ENCODE data around the gene ACOX1. TPM values are rescaled to one million over a fixed set of nuclear protein-coding genes. Genes with fewer than 3 reads are reported as not detected.

The ACOX1 gene
- total and polyA plus RNA-seq, 2 donors (not counting 1 experiment from before 2014, with no cell fraction given) = 6.6 to 31.2 TPM

- Histone ChIP-seq H3K36me3 (replicated peaks in 1 of 2; ENCODE audit: control extremely low read depth in 1 of 2, control insufficient read depth in 1 of 2, extremely low read depth in 1 of 2, insufficient read depth in 2 of 2, low read length in 1 of 2) (peaks cover 0 to 5% of the 10 kb centered on the region in 2 experiments), H3K9ac (ENCODE audit: low read length) (no peak overlapping the region), H3K79me2 (ENCODE audit: control insufficient read depth, insufficient read depth, low read length) (no peaks in the 10 kb centered on the region), H3K27ac (ENCODE audit: low read length in 2 of 2) (no peak overlapping the region), H3K4me2 (replicated peaks; ENCODE audit: low read depth, low read length, poor library complexity, severe bottlenecking) (no peak overlapping the region), H3K9me3 (ENCODE audit: control extremely low read depth in 1 of 3, control insufficient read depth in 2 of 3, insufficient read depth in 1 of 3, low read length in 2 of 3) (no peaks in the 10 kb centered on the region), H3K4me3 (ENCODE audit: control extremely low read depth in 1 of 5, extremely low read depth in 1 of 5, insufficient read depth in 1 of 5, low read depth in 2 of 5, low read length in 4 of 5) (no peak overlapping the region), H4K20me1 (ENCODE audit: control insufficient read depth, insufficient read depth, low read length, poor library complexity, severe bottlenecking) (no peaks in the 10 kb centered on the region), H2AFZ (ENCODE audit: insufficient read depth, low read depth, low read length, poor library complexity, severe bottlenecking) (no peak overlapping the region), H3K4me1 (ENCODE audit: control insufficient read depth in 2 of 2, insufficient read depth in 2 of 2, low read length in 2 of 2) (peaks cover 9 to 25% of the 10 kb centered on the region in 2 donors), H3K27me3 (replicated peaks in 1 of 4; ENCODE audit: control extremely low read depth in 1 of 4, control insufficient read depth in 3 of 4, insufficient read depth in 4 of 4, low read length in 3 of 4) (no peaks in the 10 kb centered on the region)
- TF ChIP-seq CTCF (IDR thresholded peaks at IDR 0.05) (no peak), EZH2 (IDR thresholded peaks at IDR 0.05; ENCODE audit: borderline replicate concordance, insufficient read depth, low read depth, low read length, poor library complexity, severe bottlenecking) (no peak)
- POLR2A ChIA-PET = no interaction called here
- 92% methylated on average over 3 of the region's 7 CpGs for WGBS (ENCODE audit: insufficient coverage)
- DNase-seq = no peak
- intact Hi-C loops (cut with micrococcal nuclease) = no loop called here
- peaks cover 18% of the 10 kb centered on the region for H3K4me1 Mint-ChIP-seq
- ATAC-seq (ENCODE audit: low read depth) = no peak
- no peak overlapping the region for H3K27ac Mint-ChIP-seq
- H3K9me3 Mint-ChIP-seq (ENCODE audit: insufficient read depth) = no peaks in the 10 kb centered on the region
- CTCF ChIA-PET = interaction anchor here (0.9 to 1.7 kb wide), 2 partner anchors 20 to 126 kb away, joined by 3 read pairs; no protein-coding TSS in a partner anchor
- no peak overlapping the region for H3K4me3 Mint-ChIP-seq
- no peaks in the 10 kb centered on the region for H3K27me3 Mint-ChIP-seq
Observed at GRCh38 chr17:75995385-75995925, 16.5 kb upstream of the ACOX1 start.

- H3K4me2 ChIP-seq (replicated peaks; ENCODE audit: low read depth, low read length, poor library complexity, severe bottlenecking) = no peak overlapping the region
- H3K36me3 ChIP-seq (replicated peaks in 1 of 2; ENCODE audit: control extremely low read depth in 1 of 2, control insufficient read depth in 1 of 2, extremely low read depth in 1 of 2, insufficient read depth in 2 of 2, low read length in 1 of 2) = peaks cover 0 to 5% of the 10 kb centered on the region in 2 experiments
- Mint-ChIP-seq H3K27me3 (no peaks in the 10 kb centered on the region), H3K4me3 (no peak overlapping the region), H3K27ac (no peak overlapping the region), H3K9me3 (ENCODE audit: insufficient read depth) (no peaks in the 10 kb centered on the region), H3K4me1 (peaks cover 18% of the 10 kb centered on the region)
- 97% methylated on average over 4 of the region's 5 CpGs for WGBS (ENCODE audit: insufficient coverage)
- no peak for DNase-seq
- no peak overlapping the region for H3K9ac ChIP-seq (ENCODE audit: low read length)
- TF ChIP-seq EZH2 (IDR thresholded peaks at IDR 0.05; ENCODE audit: borderline replicate concordance, insufficient read depth, low read depth, low read length, poor library complexity, severe bottlenecking) (no peak), CTCF (IDR thresholded peaks at IDR 0.05) (no peak)
- no peak overlapping the region for H3K27ac ChIP-seq (ENCODE audit: low read length in 2 of 2)
- H3K27me3 ChIP-seq (replicated peaks in 1 of 4; ENCODE audit: control extremely low read depth in 1 of 4, control insufficient read depth in 3 of 4, insufficient read depth in 4 of 4, low read length in 3 of 4) = no peaks in the 10 kb centered on the region
- intact Hi-C loops (cut with micrococcal nuclease) = no loop called here
- POLR2A ChIA-PET = no interaction called here
- no peaks in the 10 kb centered on the region for H3K79me2 ChIP-seq (ENCODE audit: control insufficient read depth, insufficient read depth, low read length)
- H4K20me1 ChIP-seq (ENCODE audit: control insufficient read depth, insufficient read depth, low read length, poor library complexity, severe bottlenecking) = no peaks in the 10 kb centered on the region
- ATAC-seq (ENCODE audit: low read depth) = no peak
- H3K4me1 ChIP-seq (ENCODE audit: control insufficient read depth in 2 of 2, insufficient read depth in 2 of 2, low read length in 2 of 2) = peaks cover 9 to 25% of the 10 kb centered on the region in 2 donors
- no peak overlapping the region for H2AFZ ChIP-seq (ENCODE audit: insufficient read depth, low read depth, low read length, poor library complexity, severe bottlenecking)
- H3K9me3 ChIP-seq (ENCODE audit: control extremely low read depth in 1 of 3, control insufficient read depth in 2 of 3, insufficient read depth in 1 of 3, low read length in 2 of 3) = no peaks in the 10 kb centered on the region
- CTCF ChIA-PET = interaction anchor here (1.7 kb wide), 1 partner anchor 126 kb away, joined by 3 read pairs; no protein-coding TSS in a partner anchor
- no peak overlapping the region for H3K4me3 ChIP-seq (ENCODE audit: control extremely low read depth in 1 of 5, extremely low read depth in 1 of 5, insufficient read depth in 1 of 5, low read depth in 2 of 5, low read length in 4 of 5)
Observed at GRCh38 chr17:75994802-75995370, 15.9 kb upstream of the ACOX1 start.
